ENCODE measurements around the gene B9D1. TPM values are rescaled to one million over a fixed set of nuclear protein-coding genes. Genes with fewer than 3 reads are reported as not detected.

B9D1 gene
- total RNA-seq, 1 donor from 2014 or later, result 9.9 TPM

GRCh38 chr17:19409066-19409465, 46.5 kb upstream of the B9D1 start:
- H3K36me3 ChIP-seq, result no peaks in the 10 kb centered on the region
- no peaks in the 10 kb centered on the region for H3K27me3 ChIP-seq
- H3K27ac ChIP-seq, result no peak overlapping the region
- H3K4me1 ChIP-seq, result no peaks in the 10 kb centered on the region
- DNase-seq (no peak), ATAC-seq (no peak)
- H3K9me3 ChIP-seq, result no peaks in the 10 kb centered on the region
- intact Hi-C loops (cut with DNase I), result no loop called here
- H3K4me3 ChIP-seq, result no peak overlapping the region
- TF ChIP-seq CTCF (IDR thresholded peaks at IDR 0.05), result no peak

- Histone ChIP-seq H3K36me3 (no peaks in the 10 kb centered on the region), H3K4me3 (no peak overlapping the region), H3K4me1 (no peaks in the 10 kb centered on the region), H3K27me3 (no peaks in the 10 kb centered on the region), H3K9me3 (no peaks in the 10 kb centered on the region), H3K27ac (no peak overlapping the region)
- ATAC-seq (no peak), DNase-seq (no peak)
- no peak for TF ChIP-seq CTCF (IDR thresholded peaks at IDR 0.05)
- intact Hi-C loops (cut with DNase I), result no loop called here
Measured at GRCh38 chr17:19408346-19408710, 45.8 kb upstream of the B9D1 start.

DNA sequence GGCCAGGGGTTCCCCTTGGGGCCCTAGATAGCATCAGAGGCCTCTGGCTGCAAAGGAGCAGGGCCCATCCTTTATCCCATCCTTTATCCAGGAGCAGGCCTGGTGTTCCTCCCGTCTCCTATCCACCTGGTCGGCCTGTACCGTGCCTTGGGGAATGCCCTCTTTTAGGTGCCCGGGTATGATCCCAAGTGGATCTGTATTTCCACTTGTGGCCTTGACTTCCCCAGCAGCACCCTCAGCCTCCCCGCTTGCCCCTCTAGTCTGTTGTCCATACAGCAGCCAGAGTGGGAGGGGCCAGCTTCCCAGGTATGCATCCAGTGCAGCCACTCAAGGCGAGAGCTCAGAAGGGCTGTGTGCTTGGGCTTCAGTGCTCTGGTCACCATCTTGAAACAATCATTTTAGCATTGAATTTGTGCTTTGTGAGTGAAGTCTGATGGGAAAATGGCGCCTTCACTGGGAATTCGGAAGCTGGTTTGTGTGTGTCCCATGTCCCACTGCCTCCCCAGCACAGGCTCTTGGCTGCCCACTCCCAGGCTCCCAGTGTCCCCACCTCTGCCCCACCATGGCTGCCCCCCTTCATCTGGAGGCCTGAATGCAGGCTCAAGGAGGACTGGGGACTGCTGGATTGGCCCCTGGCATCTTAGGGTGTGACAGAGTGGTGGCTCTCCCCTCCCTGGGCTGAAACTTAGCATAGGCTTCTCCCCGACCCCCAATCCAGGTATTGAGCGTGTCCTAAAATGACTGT, 45.2 kb upstream of the B9D1 start:
- H3K9me3 ChIP-seq, result no peaks in the 10 kb centered on the region
- TF ChIP-seq CTCF (IDR thresholded peaks at IDR 0.05), result no peak
- ATAC-seq, result no peak
- H3K27ac ChIP-seq, result no peak overlapping the region
- H3K27me3 ChIP-seq, result no peaks in the 10 kb centered on the region
- no peaks in the 10 kb centered on the region for H3K4me1 ChIP-seq
- no peak for DNase-seq
- intact Hi-C loops (cut with DNase I), result no loop called here
- no peaks in the 10 kb centered on the region for H3K36me3 ChIP-seq
- no peak overlapping the region for H3K4me3 ChIP-seq

DNA sequence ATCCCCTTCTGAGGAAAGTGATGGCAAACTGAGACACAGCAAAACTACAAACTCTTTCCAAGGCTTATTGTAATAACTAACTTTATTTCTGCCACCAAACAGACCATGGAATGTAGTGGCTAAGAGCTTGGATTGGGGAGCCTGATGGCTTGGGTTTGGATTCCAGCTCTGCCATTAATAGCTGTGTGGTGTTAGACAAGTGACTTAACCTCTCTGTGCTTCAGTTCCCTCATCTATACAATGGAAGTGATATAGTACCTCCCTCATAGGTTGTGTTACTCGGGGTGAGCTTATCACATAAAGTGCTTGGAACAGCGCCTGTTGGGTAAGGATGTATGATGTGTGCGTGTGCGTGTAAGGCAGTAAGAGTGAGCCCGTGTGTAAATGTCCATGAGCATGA, 42.6 kb upstream of the B9D1 start:
- intact Hi-C loops (cut with DNase I), result no loop called here
- no peak for TF ChIP-seq CTCF (IDR thresholded peaks at IDR 0.05)
- Histone ChIP-seq H3K27ac (no peak overlapping the region), H3K27me3 (no peaks in the 10 kb centered on the region), H3K4me1 (peaks cover 2% of the 10 kb centered on the region), H3K9me3 (no peaks in the 10 kb centered on the region), H3K36me3 (no peaks in the 10 kb centered on the region), H3K4me3 (no peak overlapping the region)
- DNase-seq (no peak), ATAC-seq (no peak)

DNA sequence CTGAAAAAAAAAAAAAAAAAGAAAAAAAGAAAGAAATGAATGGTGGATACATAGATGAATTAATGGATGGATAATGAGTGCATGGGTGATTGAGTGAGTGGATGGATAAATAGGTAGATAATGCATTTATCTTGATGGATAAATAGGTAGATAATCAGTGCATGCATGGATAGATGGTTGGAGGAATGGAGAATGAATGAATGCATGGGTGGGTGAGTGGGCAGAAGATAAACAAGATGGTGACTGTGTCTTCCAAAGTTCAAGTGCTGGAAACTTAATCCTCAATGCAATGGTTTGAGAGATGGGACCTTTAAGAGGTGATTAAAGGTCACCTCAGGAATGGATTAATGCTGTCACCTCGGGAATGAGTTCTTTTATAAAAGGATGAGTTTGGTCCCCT, 41.7 kb upstream of the B9D1 start:
- DNase-seq (no peak), ATAC-seq (no peak)
- Histone ChIP-seq H3K4me3 (no peak overlapping the region), H3K36me3 (no peaks in the 10 kb centered on the region), H3K27me3 (no peaks in the 10 kb centered on the region), H3K27ac (no peak overlapping the region), H3K9me3 (no peaks in the 10 kb centered on the region), H3K4me1 (peaks cover 10% of the 10 kb centered on the region)
- no peak for TF ChIP-seq CTCF (IDR thresholded peaks at IDR 0.05)
- intact Hi-C loops (cut with DNase I), result no loop called here

GRCh38 chr17:19403021-19403420, 40.5 kb upstream of the B9D1 start:
- no peaks in the 10 kb centered on the region for H3K36me3 ChIP-seq
- H3K9me3 ChIP-seq, result no peaks in the 10 kb centered on the region
- no peak for TF ChIP-seq CTCF (IDR thresholded peaks at IDR 0.05)
- H3K27ac ChIP-seq, result no peak overlapping the region
- DNase-seq, result no peak
- intact Hi-C loops (cut with DNase I), result no loop called here
- no peak for ATAC-seq
- H3K27me3 ChIP-seq, result no peaks in the 10 kb centered on the region
- H3K4me3 ChIP-seq, result no peak overlapping the region
- H3K4me1 ChIP-seq, result peaks cover 23% of the 10 kb centered on the region

Data from upper lobe of right lung (tissue), 1 donor.